Hepatocyte (in vitro differentiated cells): ENCODE data around the gene DMXL1. TPM values are rescaled to one million over a fixed set of nuclear protein-coding genes. Genes with fewer than 3 reads are reported as not detected.
"Not testable (repeated sequence)": the region's sequence is repeated elsewhere in the genome, so short reads cannot be mapped to it uniquely, and the experiment has no call there.

Experiments
- DNase-seq: peaks from one replicate; pipeline ENCODE4 v3.0.0-alpha.2; 2016; ENCODE audit warnings: low spot score
- H2AFZ ChIP-seq: fragments of 200-600 bp; sonication (generic); 2 replicates; pipeline ENCODE4 v1.6.0; 2016; ENCODE audit warnings: antibody characterized with exemption, mild to moderate bottlenecking
- H3K27ac ChIP-seq: fragments of 200-600 bp; sonication (generic); 2 replicates; pipeline ENCODE4 v1.5.1; 2016; ENCODE audit warnings: mild to moderate bottlenecking
- H3K27me3 ChIP-seq: fragments of 200-600 bp; sonication (generic); 2 replicates; pipeline ENCODE4 v1.6.1; 2016
- H3K36me3 ChIP-seq: fragments of 200-600 bp; sonication (generic); replicated peaks from 2 replicates; pipeline ENCODE4 v1.5.1; 2016; ENCODE audit warnings: low read depth; ENCODE audit not compliant: insufficient read depth
- H3K4me1 ChIP-seq: fragments of 200-600 bp; sonication (generic); 2 replicates; pipeline ENCODE4 v1.5.1; 2016; ENCODE audit warnings: mild to moderate bottlenecking, moderate library complexity; ENCODE audit not compliant: insufficient read depth
- H3K4me2 ChIP-seq: fragments of 200-600 bp; sonication (generic); 2 replicates; pipeline ENCODE4 v1.6.0; 2016
- H3K4me3 ChIP-seq: fragments of 200-600 bp; sonication (generic); 2 replicates; pipeline ENCODE4 v1.5.1; 2016; ENCODE audit warnings: mild to moderate bottlenecking
- H3K79me2 ChIP-seq: fragments of 200-600 bp; sonication (generic); 2 replicates; pipeline ENCODE4 v1.6.0; 2017; ENCODE audit warnings: mild to moderate bottlenecking
- H3K9me2 ChIP-seq: fragments of 200-600 bp; sonication (generic); replicated peaks from 2 replicates; pipeline ENCODE4 v1.6.0; 2017; ENCODE audit warnings: mild to moderate bottlenecking; ENCODE audit not compliant: insufficient read depth
- H3K9me3 ChIP-seq: fragments of 200-600 bp; sonication (generic); 2 replicates; pipeline ENCODE4 v1.5.1; 2016; ENCODE audit warnings: low read depth, mild to moderate bottlenecking
- H4K20me1 ChIP-seq: fragments of 200-600 bp; sonication (generic); 2 replicates; pipeline ENCODE4 v1.6.0; 2016; ENCODE audit warnings: mild to moderate bottlenecking; ENCODE audit not compliant: insufficient read depth, poor library complexity, severe bottlenecking
- EZH2 ChIP-seq: fragments of 200-600 bp; sonication (generic); IDR thresholded peaks from 2 replicates; pipeline ENCODE4 v1.6.1; 2016; ENCODE audit warnings: antibody characterized with exemption, mild to moderate bottlenecking, borderline replicate concordance
- EZH2phosphoT487 ChIP-seq: fragments of 200-600 bp; sonication (generic); IDR thresholded peaks from one replicate; pipeline ENCODE4 v1.6.1; 2018; ENCODE audit warnings: antibody characterized with exemption, mild to moderate bottlenecking, low read depth, moderate library complexity; ENCODE audit not compliant: unreplicated experiment, severe bottlenecking
- WGBS: methylation state at CpG from one replicate; pipeline ENCODE4 v1.1.6; 2016; ENCODE audit warnings: low lambda C conversion rate; ENCODE audit errors: missing lambda C conversion rate; 5-methylcytosine and 5-hydroxymethylcytosine counted together
- polyA plus RNA-seq: library from polyadenylated mRNA; unstranded; fragments of >200 nt; fragmentation: Nextera tagmentation; extraction: Ambion mirVana; gene quantifications from 2 replicates; pipeline ENCODE4 v1.2.1, GENCODE V29; 2016
- total RNA-seq: library from RNA; depleted of rRNA; stranded (reverse); fragments of >200 nt; gene quantifications from 2 replicates; pipeline ENCODE4 v1.2.3, GENCODE V29; 2014
- TF ChIP-seq, protein P1 (sequence below): fragments of 200-600 bp; sonication (generic); IDR thresholded peaks from 2 replicates; pipeline ENCODE4 v1.5.1; 2016; ENCODE audit warnings: antibody characterized with exemption, mild to moderate bottlenecking; ENCODE audit not compliant: poor library complexity

DMXL1 gene
- total and polyA plus RNA-seq, 2 experiments from 2014 or later, result 13.3 to 46.1 TPM

GRCh38 chr5:119071561-119071995, 691 bp downstream of the DMXL1 start:
- peak overlapping the region; percentile 89 for H3K27ac ChIP-seq
- no peaks in the 10 kb centered on the region for H3K27me3 ChIP-seq
- H2AFZ ChIP-seq, result peak overlapping the region; percentile 21
- no peaks in the 10 kb centered on the region for H3K36me3 ChIP-seq
- peaks cover 12% of the 10 kb centered on the region for H3K4me1 ChIP-seq
- peaks cover 11% of the 10 kb centered on the region for H4K20me1 ChIP-seq
- 2% methylated on average over 22 of the region's 22 CpGs for WGBS
- TF ChIP-seq EZH2phosphoT487 (no peak), EZH2 (no peak)
- TF ChIP-seq, protein P1, sequence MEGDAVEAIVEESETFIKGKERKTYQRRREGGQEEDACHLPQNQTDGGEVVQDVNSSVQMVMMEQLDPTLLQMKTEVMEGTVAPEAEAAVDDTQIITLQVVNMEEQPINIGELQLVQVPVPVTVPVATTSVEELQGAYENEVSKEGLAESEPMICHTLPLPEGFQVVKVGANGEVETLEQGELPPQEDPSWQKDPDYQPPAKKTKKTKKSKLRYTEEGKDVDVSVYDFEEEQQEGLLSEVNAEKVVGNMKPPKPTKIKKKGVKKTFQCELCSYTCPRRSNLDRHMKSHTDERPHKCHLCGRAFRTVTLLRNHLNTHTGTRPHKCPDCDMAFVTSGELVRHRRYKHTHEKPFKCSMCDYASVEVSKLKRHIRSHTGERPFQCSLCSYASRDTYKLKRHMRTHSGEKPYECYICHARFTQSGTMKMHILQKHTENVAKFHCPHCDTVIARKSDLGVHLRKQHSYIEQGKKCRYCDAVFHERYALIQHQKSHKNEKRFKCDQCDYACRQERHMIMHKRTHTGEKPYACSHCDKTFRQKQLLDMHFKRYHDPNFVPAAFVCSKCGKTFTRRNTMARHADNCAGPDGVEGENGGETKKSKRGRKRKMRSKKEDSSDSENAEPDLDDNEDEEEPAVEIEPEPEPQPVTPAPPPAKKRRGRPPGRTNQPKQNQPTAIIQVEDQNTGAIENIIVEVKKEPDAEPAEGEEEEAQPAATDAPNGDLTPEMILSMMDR, result no peak
- H3K9me3 ChIP-seq, result no peaks in the 10 kb centered on the region
- no peaks in the 10 kb centered on the region for H3K9me2 ChIP-seq
- H3K4me2 ChIP-seq, result peak overlapping the region; percentile 79
- peak overlapping the region; percentile 71 for H3K4me3 ChIP-seq
- H3K79me2 ChIP-seq, result peaks cover 52% of the 10 kb centered on the region
- no peak for DNase-seq

DNA sequence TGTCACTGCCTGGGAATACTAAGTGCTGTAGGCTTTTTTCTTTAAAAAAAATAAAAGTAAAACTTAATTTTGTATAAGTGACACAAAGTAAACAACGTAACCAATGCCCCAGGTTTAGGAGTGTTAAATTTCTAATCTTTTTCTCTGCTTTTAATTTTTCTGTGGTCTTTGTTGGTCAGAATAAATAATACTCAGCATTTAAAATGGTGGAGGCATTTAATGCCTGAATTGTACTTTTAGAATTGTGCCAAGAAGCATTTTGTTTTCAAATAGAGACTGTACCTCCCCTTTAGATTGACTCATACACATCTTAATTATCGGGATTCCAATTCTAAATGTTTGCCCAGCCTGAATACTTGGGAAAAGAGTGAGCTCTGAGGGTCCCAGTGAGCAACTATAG, 1.6 kb downstream of the DMXL1 start:
- peaks cover 61% of the 10 kb centered on the region for H3K79me2 ChIP-seq
- H3K27me3 ChIP-seq, result no peaks in the 10 kb centered on the region
- H3K9me2 ChIP-seq, result no peaks in the 10 kb centered on the region
- no peak overlapping the region for H2AFZ ChIP-seq
- 63% methylated on average over 2 of the region's 2 CpGs for WGBS
- peak overlapping the region; percentile 79 for H3K4me2 ChIP-seq
- H3K4me1 ChIP-seq, result peaks cover 12% of the 10 kb centered on the region
- DNase-seq, result no peak
- peaks cover 17% of the 10 kb centered on the region for H4K20me1 ChIP-seq
- H3K4me3 ChIP-seq, result peak overlapping the region; percentile 71
- no peaks in the 10 kb centered on the region for H3K36me3 ChIP-seq
- H3K27ac ChIP-seq, result no peak overlapping the region
- H3K9me3 ChIP-seq, result no peaks in the 10 kb centered on the region
- TF ChIP-seq EZH2 (no peak), EZH2phosphoT487 (no peak)
- TF ChIP-seq, protein P1, result no peak

- 90% methylated on average over 9 of the region's 9 CpGs for WGBS
- peaks cover 74% of the 10 kb centered on the region for H3K79me2 ChIP-seq
- H3K36me3 ChIP-seq, H3K27me3 ChIP-seq, DNase-seq, H3K9me3 ChIP-seq, H3K4me3 ChIP-seq, H3K9me2 ChIP-seq, H3K27ac ChIP-seq, H2AFZ ChIP-seq: not testable (repeated sequence)
- H4K20me1 ChIP-seq, result peaks cover 21% of the 10 kb centered on the region
- H3K4me2 ChIP-seq, result peak overlapping the region; percentile 79
- H3K4me1 ChIP-seq, result peaks cover 15% of the 10 kb centered on the region
Measured at GRCh38 chr5:119073746-119074337, 3.0 kb downstream of the DMXL1 start.

GRCh38 chr5:119074419-119074818, 3.5 kb downstream of the DMXL1 start:
- Histone ChIP-seq H3K4me1 (peaks cover 21% of the 10 kb centered on the region), H3K4me3 (no peak overlapping the region), H3K27ac (no peak overlapping the region), H3K4me2 (peak overlapping the region; percentile 79), H3K9me2 (no peaks in the 10 kb centered on the region), H4K20me1 (peaks cover 24% of the 10 kb centered on the region), H2AFZ (no peak overlapping the region), H3K27me3 (no peaks in the 10 kb centered on the region), H3K79me2 (peaks cover 80% of the 10 kb centered on the region), H3K36me3 (no peaks in the 10 kb centered on the region), H3K9me3 (no peaks in the 10 kb centered on the region)
- 87% methylated on average over 3 of the region's 3 CpGs for WGBS
- no peak for DNase-seq
- TF ChIP-seq EZH2phosphoT487 (no peak), EZH2 (no peak)
- TF ChIP-seq, protein P1, result no peak

- WGBS, result 97% methylated on average over 12 of the region's 12 CpGs
- H3K4me2 ChIP-seq, H3K27me3 ChIP-seq, H3K9me3 ChIP-seq, H3K27ac ChIP-seq, H3K4me3 ChIP-seq, H2AFZ ChIP-seq, DNase-seq, H3K9me2 ChIP-seq, H3K36me3 ChIP-seq: not testable (repeated sequence)
- H3K79me2 ChIP-seq, result peaks cover 89% of the 10 kb centered on the region
- H3K4me1 ChIP-seq, result peaks cover 24% of the 10 kb centered on the region
- H4K20me1 ChIP-seq, result peaks cover 29% of the 10 kb centered on the region
Measured at GRCh38 chr5:119075269-119075668, 4.4 kb downstream of the DMXL1 start.
